Rectal smooth muscle tissue (tissue), 1 donor: ENCODE measurements around the gene TNNI3.
"Not testable (repeated sequence)": the region's sequence is repeated elsewhere in the genome, so short reads cannot be mapped to it uniquely, and the experiment has no call there.

Experiments used
- H3K27ac ChIP-seq: one replicate; pipeline ENCODE4 v1.7.0; 2013; ENCODE audit warnings: low read depth, low read length, inconsistent platforms
- H3K27me3 ChIP-seq: one replicate; pipeline ENCODE4 v1.7.0; 2013; ENCODE audit warnings: low read length; ENCODE audit not compliant: control insufficient read depth, insufficient read depth
- H3K36me3 ChIP-seq: one replicate; pipeline ENCODE4 v1.7.0; 2013; ENCODE audit warnings: low read length; ENCODE audit not compliant: control insufficient read depth, insufficient read depth
- H3K4me1 ChIP-seq: one replicate; pipeline ENCODE4 v1.7.0; 2013; ENCODE audit warnings: low read length; ENCODE audit not compliant: control insufficient read depth, insufficient read depth
- H3K4me3 ChIP-seq: one replicate; pipeline ENCODE4 v1.7.0; 2013; ENCODE audit warnings: low read length
- H3K9ac ChIP-seq: one replicate; pipeline ENCODE4 v1.7.0; 2013; ENCODE audit warnings: low read length

Gene TNNI3

DNA sequence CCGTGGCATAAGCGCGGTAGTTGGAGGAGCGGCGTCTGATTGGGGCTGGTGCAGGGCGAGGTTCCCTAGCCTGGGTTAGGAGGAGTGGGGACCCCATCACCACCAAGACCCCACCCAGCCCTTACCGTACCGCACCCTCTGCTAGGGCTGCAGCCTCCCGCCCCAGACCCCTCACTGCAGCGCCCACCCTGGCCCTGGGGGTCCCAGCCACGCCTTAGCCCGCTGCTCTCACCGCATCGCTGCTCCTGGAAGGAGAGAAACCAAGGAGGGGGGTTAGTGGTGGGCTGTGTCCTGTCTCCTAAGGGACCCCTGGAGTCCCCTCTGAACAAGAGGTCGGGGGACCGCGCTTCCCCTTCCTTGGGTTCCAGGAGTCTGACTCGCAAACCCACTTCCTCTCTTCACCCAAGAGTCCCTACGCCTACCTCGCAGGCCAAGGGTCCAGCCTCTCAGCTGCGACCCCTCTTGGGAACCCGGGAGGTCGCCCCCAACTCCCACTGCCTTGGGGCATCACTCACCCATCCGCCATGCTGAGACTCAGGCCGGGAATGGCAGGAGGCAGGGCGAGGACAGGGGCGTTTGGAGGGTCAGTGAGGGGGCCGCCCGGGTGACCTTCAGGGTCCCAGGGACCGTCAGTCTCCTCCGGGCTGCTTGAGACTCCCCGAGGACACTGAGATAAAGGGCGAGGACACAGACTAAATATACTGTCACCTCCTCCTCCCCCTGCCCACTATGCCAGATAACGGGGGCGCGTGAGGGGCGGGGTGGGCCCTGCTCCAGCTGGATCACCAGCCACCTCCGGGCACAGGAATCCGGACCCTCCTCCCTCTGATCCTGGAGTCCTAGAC, at the start of gene TNNI3:
TSS of gene TNNI3 (minus strand) at position 669 of the 845 bp plus-strand sequence. CDS start at position 526, 143 bp downstream.
- Histone ChIP-seq H3K36me3 (no peaks in the 10 kb centered on the region), H3K4me1 (no peaks in the 10 kb centered on the region), H3K27ac (no peak within 1 kb of the TSS), H3K9ac (no peak within 1 kb of the TSS), H3K27me3 (peaks cover 16% of the 10 kb centered on the region), H3K4me3 (no peak within 1 kb of the TSS)

DNA sequence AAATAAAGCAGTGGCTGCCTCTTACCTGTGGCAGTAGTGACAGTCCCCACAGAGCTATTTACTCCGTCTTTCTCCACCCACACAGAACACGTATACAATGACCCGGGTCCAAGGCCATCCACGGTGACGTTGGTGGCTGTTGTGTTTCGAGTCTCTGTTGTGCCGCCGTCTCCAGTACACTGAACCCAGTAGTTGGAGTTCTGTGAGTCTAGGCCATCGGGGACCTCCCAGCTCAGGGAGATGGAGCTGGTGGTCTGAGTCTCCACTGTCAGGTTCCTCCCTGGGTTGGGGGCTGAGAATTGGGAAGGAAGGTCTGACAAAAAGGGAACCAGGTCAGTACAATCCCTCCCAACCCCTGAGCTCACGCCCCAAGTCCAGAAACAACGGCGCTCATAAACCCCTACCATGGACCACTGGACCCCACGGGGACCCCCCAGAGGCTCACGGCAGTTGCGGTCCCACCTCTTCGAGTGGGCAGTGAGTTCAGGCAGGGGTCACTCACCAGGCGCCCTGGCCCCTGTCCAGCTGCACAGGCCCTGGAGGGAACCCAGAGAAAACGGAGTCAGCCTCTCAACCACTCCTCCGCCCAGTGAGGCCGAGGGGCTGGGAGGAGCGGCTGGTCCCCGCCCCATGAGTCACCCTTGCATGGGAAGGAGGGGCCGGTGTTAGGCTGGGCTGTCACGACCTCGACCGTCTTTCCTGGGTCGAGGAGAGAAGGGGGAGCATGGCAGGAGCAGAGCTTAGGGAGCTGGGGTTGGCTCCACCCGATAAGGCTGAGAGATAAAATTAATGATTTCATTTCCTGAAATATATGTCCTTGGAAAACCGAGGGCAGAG, 49.4 kb upstream of the TNNI3 start:
- Histone ChIP-seq H3K27ac (peak overlapping the region; percentile 9), H3K4me1 (no peaks in the 10 kb centered on the region), H3K36me3 (no peaks in the 10 kb centered on the region), H3K4me3 (peak overlapping the region; percentile 39), H3K9ac (peak overlapping the region; percentile 18), H3K27me3 (no peaks in the 10 kb centered on the region)

DNA sequence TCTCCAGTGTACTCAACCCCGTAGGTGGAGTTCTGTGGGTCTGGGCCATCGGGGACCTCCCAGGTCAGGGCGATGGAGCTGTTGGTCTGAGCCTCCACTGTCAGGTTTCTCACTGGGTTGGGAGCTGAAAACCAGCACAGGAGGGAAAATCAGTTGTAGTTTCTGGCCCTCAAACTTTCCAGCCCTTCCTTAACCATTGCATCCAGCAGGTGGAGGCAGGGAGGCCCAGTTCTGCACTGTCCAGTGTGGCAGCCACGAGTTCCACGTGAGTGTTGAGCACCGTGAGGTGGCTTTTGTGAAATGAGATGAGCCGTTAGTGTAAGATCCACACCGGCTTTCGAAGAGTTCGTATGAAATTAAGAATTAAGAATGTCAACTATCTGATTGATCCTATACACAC, 44.7 kb upstream of the TNNI3 start:
- not testable (repeated sequence) for H3K4me1 ChIP-seq, H3K4me3 ChIP-seq, H3K36me3 ChIP-seq, H3K9ac ChIP-seq, H3K27me3 ChIP-seq, H3K27ac ChIP-seq

GRCh38 chr19:55199620-55200204, 42.2 kb upstream of the TNNI3 start:
- Histone ChIP-seq H3K27ac (no peak overlapping the region), H3K27me3 (no peaks in the 10 kb centered on the region), H3K4me1 (no peaks in the 10 kb centered on the region), H3K9ac (no peak overlapping the region), H3K36me3 (no peaks in the 10 kb centered on the region), H3K4me3 (no peak overlapping the region)

DNA sequence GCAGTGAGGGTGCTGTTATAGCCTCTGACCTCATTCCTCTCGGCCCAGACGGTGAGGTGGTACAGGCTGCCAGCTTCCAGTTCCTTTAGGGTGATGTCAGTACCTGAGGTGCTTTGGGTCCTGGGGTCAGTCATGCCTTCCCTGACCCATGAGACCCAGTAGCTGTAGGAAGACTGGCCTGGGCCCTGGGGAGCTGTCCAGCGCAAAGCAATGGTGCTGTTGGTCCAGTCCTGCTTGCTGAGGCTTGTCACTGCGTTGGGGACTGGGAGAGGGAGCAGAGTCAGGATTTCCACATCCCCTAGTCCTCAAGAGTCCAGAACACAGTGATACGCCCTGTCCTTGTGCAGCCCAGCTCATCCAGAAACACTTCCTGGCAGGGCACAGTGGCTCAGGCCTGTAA, 41.1 kb upstream of the TNNI3 start:
- Histone ChIP-seq H3K9ac (no peak overlapping the region), H3K4me1 (no peaks in the 10 kb centered on the region), H3K36me3 (no peaks in the 10 kb centered on the region), H3K4me3 (no peak overlapping the region), H3K27ac (no peak overlapping the region), H3K27me3 (no peaks in the 10 kb centered on the region)

GRCh38 chr19:55197528-55197927, 40.0 kb upstream of the TNNI3 start:
- Histone ChIP-seq H3K36me3 (no peaks in the 10 kb centered on the region), H3K4me1 (no peaks in the 10 kb centered on the region), H3K4me3 (no peak overlapping the region), H3K27ac (no peak overlapping the region), H3K9ac (no peak overlapping the region), H3K27me3 (no peaks in the 10 kb centered on the region)

- no peaks in the 10 kb centered on the region for H3K27me3 ChIP-seq
- H3K4me3 ChIP-seq: no peak overlapping the region
- H3K36me3 ChIP-seq: no peaks in the 10 kb centered on the region
These were observed 39.3 kb upstream of the TNNI3 start for GRCh38 chr19:55196803-55197202.

DNA sequence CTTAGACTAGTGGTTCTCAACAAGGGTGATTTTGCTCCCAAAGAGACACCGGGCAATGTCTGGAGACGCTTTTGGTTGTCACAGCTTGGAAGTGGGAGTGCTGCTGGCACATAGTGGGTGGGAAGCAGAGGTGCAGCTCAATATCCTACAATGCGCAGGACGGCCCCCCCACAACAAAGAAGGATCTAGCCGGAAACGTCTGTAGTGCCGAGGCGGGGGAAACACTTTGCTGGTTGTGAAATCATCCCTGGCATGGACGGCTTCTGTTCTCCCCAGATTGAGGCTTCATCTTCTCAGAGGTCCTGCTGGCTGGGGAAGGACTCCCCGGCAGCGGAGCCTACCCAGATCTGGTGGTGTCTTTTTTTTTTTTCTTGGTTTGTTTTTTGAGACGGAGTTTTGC, 35.9 kb upstream of the TNNI3 start:
- no peaks in the 10 kb centered on the region for H3K4me1 ChIP-seq
- H3K36me3 ChIP-seq: no peaks in the 10 kb centered on the region
- H3K27me3 ChIP-seq: no peaks in the 10 kb centered on the region
- H3K4me3 ChIP-seq: no peak overlapping the region
- H3K27ac ChIP-seq: no peak overlapping the region
- no peak overlapping the region for H3K9ac ChIP-seq

More at GRCh38 chr19:55196803-55197202, 39.3 kb upstream of the TNNI3 start:
- Histone ChIP-seq H3K4me1 (no peaks in the 10 kb centered on the region), H3K9ac (no peak overlapping the region), H3K27ac (no peak overlapping the region)

DNA sequence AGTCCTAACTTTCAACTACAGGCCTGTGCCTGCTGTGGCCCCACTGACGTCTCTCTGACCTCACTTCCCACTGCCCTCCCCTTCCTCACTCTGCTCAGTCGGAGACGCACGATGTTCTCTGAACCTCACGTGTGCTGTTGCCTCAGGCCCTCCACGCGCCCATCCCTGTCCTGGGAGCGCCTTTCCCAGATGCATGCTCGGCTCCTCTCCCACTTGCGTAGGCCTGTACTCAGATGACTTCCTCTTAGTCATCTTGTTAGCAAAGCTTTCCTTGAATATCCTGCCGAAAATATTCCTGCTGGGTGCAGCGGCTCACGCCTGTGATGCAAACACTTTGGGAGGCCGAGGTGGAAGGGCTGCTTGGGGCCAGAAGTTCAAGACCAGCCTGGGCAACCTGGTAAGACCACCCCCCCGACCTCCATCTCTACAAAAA, 31.9 kb upstream of the TNNI3 start:
- no peaks in the 10 kb centered on the region for H3K36me3 ChIP-seq
- H3K9ac ChIP-seq: no peak overlapping the region
- no peak overlapping the region for H3K27ac ChIP-seq

GRCh38 chr19:55188625-55189024, 31.1 kb upstream of the TNNI3 start:
- Histone ChIP-seq H3K9ac (no peak overlapping the region), H3K27ac (no peak overlapping the region), H3K4me3 (no peak overlapping the region), H3K36me3 (no peaks in the 10 kb centered on the region), H3K27me3 (no peaks in the 10 kb centered on the region), H3K4me1 (no peaks in the 10 kb centered on the region)

More for the DNA sequence above, 31.9 kb upstream of the TNNI3 start:
- no peaks in the 10 kb centered on the region for H3K4me1 ChIP-seq
- no peak overlapping the region for H3K4me3 ChIP-seq
- no peaks in the 10 kb centered on the region for H3K27me3 ChIP-seq

DNA sequence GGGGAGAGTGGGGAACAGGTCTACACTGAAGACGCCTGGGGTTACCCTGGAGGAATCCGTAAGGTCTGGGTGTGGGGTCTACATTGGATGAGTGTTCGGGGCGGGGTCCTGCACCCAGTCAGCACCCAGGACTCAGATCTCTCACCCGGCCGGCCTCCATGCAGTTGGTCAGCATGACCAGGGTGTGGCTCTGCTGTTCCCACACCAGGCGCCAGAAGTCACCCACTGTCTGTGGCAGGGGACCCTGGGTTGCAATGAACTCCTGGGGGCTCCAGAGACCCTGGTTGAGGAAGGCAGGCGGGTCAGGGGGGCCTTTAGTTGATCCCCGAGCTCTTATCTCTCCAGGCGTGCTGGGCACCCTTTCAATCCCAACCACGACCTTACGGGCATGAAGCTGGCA, 28.5 kb upstream of the TNNI3 start:
- H3K27me3 ChIP-seq: peaks cover 5% of the 10 kb centered on the region
- H3K36me3 ChIP-seq: no peaks in the 10 kb centered on the region
- no peak overlapping the region for H3K9ac ChIP-seq
- H3K27ac ChIP-seq: no peak overlapping the region
- H3K4me3 ChIP-seq: no peak overlapping the region
- H3K4me1 ChIP-seq: no peaks in the 10 kb centered on the region

DNA sequence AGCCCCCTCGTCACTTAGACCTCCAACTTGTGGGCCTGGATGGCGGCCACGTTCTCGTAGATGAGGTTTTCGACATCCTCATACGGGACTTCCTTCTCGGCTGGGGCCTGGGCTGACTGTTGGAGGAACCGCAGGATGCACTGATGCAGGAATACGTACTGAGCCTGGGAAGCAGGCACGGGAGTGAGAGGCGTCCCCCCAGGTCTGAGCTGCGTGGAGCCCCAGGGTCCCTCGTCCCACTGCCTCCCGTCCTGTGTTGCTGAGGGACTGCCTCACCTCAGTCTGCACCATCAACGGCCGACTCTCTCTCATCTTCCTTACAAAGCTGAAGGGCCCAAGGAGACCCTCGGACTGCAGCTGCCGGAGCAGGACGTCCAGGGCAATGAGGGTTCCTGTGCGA, 24.2 kb upstream of the TNNI3 start:
- no peak overlapping the region for H3K9ac ChIP-seq
- no peak overlapping the region for H3K27ac ChIP-seq
- no peaks in the 10 kb centered on the region for H3K4me1 ChIP-seq
- no peak overlapping the region for H3K4me3 ChIP-seq
- H3K36me3 ChIP-seq: no peaks in the 10 kb centered on the region
- peaks cover 29% of the 10 kb centered on the region for H3K27me3 ChIP-seq
